GM12878 (cell line): ENCODE data around the gene DISC1.
"Not testable (repeated sequence)": the region's sequence is repeated elsewhere in the genome, so short reads cannot be mapped to it uniquely, and the experiment has no call there.

ENCODE experiments used
- CREB1 ChIP-seq: IDR thresholded peaks from 2 replicates; pipeline ENCODE4 v1.6.1; 2012; ENCODE audit warnings: low read depth, mild to moderate bottlenecking, inconsistent platforms
- CTCF ChIP-seq, 3 experiments: IDR thresholded peaks in 2 of 3; conservative IDR thresholded peaks in 1 of 3; 2 replicates each; pipeline ENCODE4 v1.5.1; 2011; ENCODE audit warnings: low read depth in 3 of 3, low read length in 3 of 3, mild to moderate bottlenecking in 3 of 3, control low read depth in 2 of 3, moderate library complexity in 2 of 3, inconsistent platforms in 1 of 3, mixed read lengths in 1 of 3; ENCODE audit not compliant: control insufficient read depth in 2 of 3, insufficient read depth in 1 of 3; ENCODE audit errors: extremely low read depth in 1 of 3
- LARP7 ChIP-seq: fragments of 450-650 bp; IDR thresholded peaks from 2 replicates; pipeline ENCODE4 v1.6.1; 2017; ENCODE audit warnings: mild to moderate bottlenecking
- RAD51 ChIP-seq: fragments of 450-650 bp; IDR thresholded peaks from 2 replicates; pipeline ENCODE4 v1.6.1; 2016; ENCODE audit warnings: moderate library complexity, mild to moderate bottlenecking, inconsistent platforms
- RCOR1 ChIP-seq: conservative IDR thresholded peaks from 2 replicates; pipeline ENCODE4 v1.6.1; 2012; ENCODE audit warnings: low read depth, low read length, improper control_type of control experiment
- SP1 ChIP-seq: IDR thresholded peaks from one replicate; pipeline ENCODE4 v1.6.1; 2011; ENCODE audit warnings: low read depth, low read length
- TBL1XR1 ChIP-seq: IDR thresholded peaks from 2 replicates; pipeline ENCODE4 v1.6.1; 2012; ENCODE audit warnings: low read depth, low read length, improper control_type of control experiment
- ZBTB4 ChIP-seq: fragments of 450-650 bp; formaldehyde crosslinking; IDR thresholded peaks from 2 replicates; pipeline ENCODE4 v1.4.0; 2022; ENCODE audit warnings: mild to moderate bottlenecking, moderate library complexity
- ZNF384 ChIP-seq: IDR thresholded peaks from 2 replicates; pipeline ENCODE4 v1.6.1; 2012; ENCODE audit warnings: low read depth, mild to moderate bottlenecking, low read length, improper control_type of control experiment, borderline replicate concordance

DNA sequence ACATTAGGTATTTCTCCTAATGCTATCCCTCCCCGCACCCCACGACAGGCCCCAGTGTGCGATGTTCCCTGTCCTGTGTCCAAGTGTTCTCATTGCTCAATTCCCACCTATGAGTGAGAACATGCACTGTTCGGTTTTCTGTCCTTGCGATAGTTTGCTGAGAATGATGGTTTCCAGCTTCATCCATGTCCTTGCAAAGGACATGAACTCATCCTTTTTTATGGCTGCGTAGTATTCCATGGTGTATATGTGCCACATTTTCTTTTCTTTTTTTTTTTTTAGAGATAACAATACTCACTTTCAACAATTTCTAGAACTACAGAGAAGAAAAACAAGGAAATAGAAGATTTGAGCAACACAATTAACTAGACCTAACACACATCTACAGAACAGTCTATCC lies 19.0 kb downstream of the DISC1 start:
- not testable (repeated sequence) for TF ChIP-seq RCOR1; SP1; CTCF (IDR thresholded peaks at IDR 0.05 in 2 of 3, conservative IDR thresholded peaks at IDR 0.05 in 1 of 3; ENCODE audit: control insufficient read depth in 2 of 3, extremely low read depth in 1 of 3, insufficient read depth in 1 of 3, low read depth in 3 of 3, low read length in 3 of 3); TBL1XR1; ZNF384; ZBTB4 (CRISPR knock-in tag); CREB1; LARP7; RAD51
